Lower lobe of right lung (tissue), 2 donors: ENCODE measurements around the gene PCSK2. TPM values are rescaled to one million over a fixed set of nuclear protein-coding genes. Genes with fewer than 3 reads are reported as not detected.

Experiments used
- ATAC-seq, 2 donors: fragments of 200-7000 bp; cut with Tn5 transposase; one replicate each; pipeline ENCODE4 v1.9.1; 2020 to 2022; ENCODE audit warnings: mild to moderate bottlenecking in 2 of 2, moderate library complexity in 2 of 2
- DNase-seq: peaks from one replicate; pipeline ENCODE4 v3.0.0-alpha.2; 2020
- H3K27ac ChIP-seq: fragments of 200-600 bp; one replicate; pipeline ENCODE4 v1.8.0; 2022
- H3K27me3 ChIP-seq: fragments of 200-600 bp; one replicate; pipeline ENCODE4 v1.8.0; 2022; ENCODE audit warnings: low read depth
- H3K36me3 ChIP-seq: fragments of 200-600 bp; one replicate; pipeline ENCODE4 v1.8.0; 2022; ENCODE audit warnings: mild to moderate bottlenecking
- H3K4me1 ChIP-seq: fragments of 200-600 bp; one replicate; pipeline ENCODE4 v1.8.0; 2022
- H3K4me3 ChIP-seq: fragments of 200-600 bp; one replicate; pipeline ENCODE4 v1.8.0; 2022; ENCODE audit warnings: mild to moderate bottlenecking
- H3K9me3 ChIP-seq: fragments of 200-600 bp; one replicate; pipeline ENCODE4 v1.8.0; 2022
- CTCF ChIP-seq: fragments of 200-600 bp; IDR thresholded peaks from one replicate; pipeline ENCODE4 v1.8.0; 2022; ENCODE audit warnings: antibody characterized with exemption, mild to moderate bottlenecking
- intact Hi-C: fragments of 100-400 bp; cut with DNase I; formaldehyde crosslinking; loops from one replicate; pipeline ENCODE4 v1.11.0; 2022
- total RNA-seq: library from RNA; stranded (reverse); fragmentation: NEBNext Ultra II Directional; extraction: Animal tissue kit (Norgen Biotek cat#: 25700); gene quantifications from one replicate; pipeline ENCODE4 v1.2.1, GENCODE V29; 2021
- donor health status: DM: no; HTN: yes; CAD: no; lungs with severe emphysema.

PCSK2 gene
- total RNA-seq, 1 donor from 2014 or later = 38.8 TPM

- intact Hi-C loops = no loop called here
- Histone ChIP-seq H3K9me3 (no peaks in the 10 kb centered on the region), H3K36me3 (no peaks in the 10 kb centered on the region), H3K27ac (no peak overlapping the region), H3K4me3 (no peak overlapping the region), H3K27me3 (no peaks in the 10 kb centered on the region), H3K4me1 (no peaks in the 10 kb centered on the region)
- no peak for TF ChIP-seq CTCF
- ATAC-seq (no peak), DNase-seq (no peak)
Measured at GRCh38 chr20:17202030-17202429, 24.8 kb upstream of the PCSK2 start.

- H3K4me3 ChIP-seq = no peak overlapping the region
- peak; percentile 42 to 45 for ATAC-seq
- no peak overlapping the region for H3K27ac ChIP-seq
- H3K36me3 ChIP-seq = no peaks in the 10 kb centered on the region
- no peak for DNase-seq
- no peaks in the 10 kb centered on the region for H3K4me1 ChIP-seq
- intact Hi-C loops = no loop called here
- H3K9me3 ChIP-seq = no peaks in the 10 kb centered on the region
- no peaks in the 10 kb centered on the region for H3K27me3 ChIP-seq
- no peak for TF ChIP-seq CTCF
Measured at GRCh38 chr20:17202673-17203072, 24.2 kb upstream of the PCSK2 start.

- no peak overlapping the region for H3K4me3 ChIP-seq
- no peaks in the 10 kb centered on the region for H3K36me3 ChIP-seq
- no peak overlapping the region for H3K27ac ChIP-seq
- ATAC-seq (no peak), DNase-seq (no peak)
- TF ChIP-seq CTCF = no peak
- H3K9me3 ChIP-seq = no peaks in the 10 kb centered on the region
- intact Hi-C loops = no loop called here
- H3K27me3 ChIP-seq = no peaks in the 10 kb centered on the region
- H3K4me1 ChIP-seq = no peaks in the 10 kb centered on the region
Measured at GRCh38 chr20:17205084-17205813, 21.6 kb upstream of the PCSK2 start.

- Histone ChIP-seq H3K4me3 (no peak overlapping the region), H3K27me3 (no peaks in the 10 kb centered on the region), H3K36me3 (no peaks in the 10 kb centered on the region), H3K9me3 (no peaks in the 10 kb centered on the region), H3K27ac (no peak overlapping the region), H3K4me1 (no peaks in the 10 kb centered on the region)
- DNase-seq (no peak), ATAC-seq (no peak)
- TF ChIP-seq CTCF = no peak
- intact Hi-C loops = no loop called here
Measured at GRCh38 chr20:17210387-17210786, 16.5 kb upstream of the PCSK2 start.

GRCh38 chr20:17210983-17211382 lies 15.9 kb upstream of the PCSK2 start:
- H3K36me3 ChIP-seq = no peaks in the 10 kb centered on the region

More at GRCh38 chr20:17210983-17211382, 15.9 kb upstream of the PCSK2 start:
- Histone ChIP-seq H3K9me3 (no peaks in the 10 kb centered on the region), H3K4me1 (no peaks in the 10 kb centered on the region), H3K27ac (no peak overlapping the region), H3K4me3 (no peak overlapping the region), H3K27me3 (no peaks in the 10 kb centered on the region)
- DNase-seq = no peak
- ATAC-seq = no peak
- TF ChIP-seq CTCF = no peak
- intact Hi-C loops = no loop called here
